CD14-positive monocyte (primary cell): ENCODE measurements around the gene INF2. TPM values are rescaled to one million over a fixed set of nuclear protein-coding genes. Genes with fewer than 3 reads are reported as not detected.

Experiments used
- DNase-seq, 3 donors: peaks; one replicate each; pipeline ENCODE4 v3.0.0-alpha.2; 2011 to 2022
- H2AFZ ChIP-seq: 2 replicates; pipeline ENCODE4 v1.6.0; 2012; ENCODE audit warnings: mild to moderate bottlenecking, low read depth, low read length, inconsistent platforms; ENCODE audit not compliant: insufficient read depth, poor library complexity, severe bottlenecking
- H3K27ac ChIP-seq, 2 donors: 1 replicate in 1 of 2; 2 replicates in 1 of 2; pipeline ENCODE4 v1.5.1; 2012 to 2013; ENCODE audit warnings: low read length in 2 of 2, control low read depth in 1 of 2, inconsistent platforms in 1 of 2, low read depth in 1 of 2, mild to moderate bottlenecking in 1 of 2
- H3K27me3 ChIP-seq, 2 donors: one replicate each; pipeline versions ENCODE4 v1.6.0 to v1.6.1; 2011 to 2013; ENCODE audit warnings: low read length in 2 of 2; ENCODE audit not compliant: control insufficient read depth in 2 of 2, insufficient read depth in 2 of 2
- H3K36me3 ChIP-seq, 2 donors: replicated peaks in 1 of 2; 1 replicate in 1 of 2; 2 replicates in 1 of 2; pipeline versions ENCODE4 v1.5.1 to v1.6.1; 2012 to 2013; ENCODE audit warnings: low read length in 2 of 2, control low read depth in 1 of 2, inconsistent platforms in 1 of 2, mild to moderate bottlenecking in 1 of 2; ENCODE audit not compliant: insufficient read depth in 2 of 2, control insufficient read depth in 1 of 2
- H3K4me1 ChIP-seq, 2 donors: 1 replicate in 1 of 2; 2 replicates in 1 of 2; pipeline versions ENCODE4 v1.5.1 to v1.6.1; 2012 to 2013; ENCODE audit warnings: low read length in 2 of 2, control low read depth in 1 of 2, inconsistent platforms in 1 of 2, mild to moderate bottlenecking in 1 of 2, moderate library complexity in 1 of 2; ENCODE audit not compliant: insufficient read depth in 2 of 2, control insufficient read depth in 1 of 2
- H3K4me2 ChIP-seq: replicated peaks from 2 replicates; pipeline ENCODE3; 2012; ENCODE audit warnings: low read length, moderate library complexity, mild to moderate bottlenecking; ENCODE audit not compliant: poor library complexity, severe bottlenecking; ENCODE audit errors: extremely low read depth
- H3K4me3 ChIP-seq, 3 experiments: fragments of 200-600 bp in 1 of 3; sonication (generic) in 1 of 3; replicated peaks in 1 of 3; 1 replicate in 2 of 3; 2 replicates in 1 of 3; pipeline ENCODE4 v1.5.1; 2011 to 2013; ENCODE audit warnings: low read length in 3 of 3, mild to moderate bottlenecking in 3 of 3, control low read depth in 2 of 3, low read depth in 2 of 3, inconsistent platforms in 1 of 3, moderate library complexity in 1 of 3
- H3K79me2 ChIP-seq: 2 replicates; pipeline ENCODE4 v1.6.0; 2012; ENCODE audit warnings: mild to moderate bottlenecking, control low read depth, inconsistent platforms, low read length, moderate library complexity; ENCODE audit not compliant: insufficient read depth
- H3K9ac ChIP-seq: 2 replicates; pipeline ENCODE4 v1.6.0; 2017; ENCODE audit warnings: low read length, mild to moderate bottlenecking; ENCODE audit not compliant: insufficient read depth, poor library complexity, severe bottlenecking
- H3K9me3 ChIP-seq, 2 donors: replicated peaks in 1 of 2; 1 replicate in 1 of 2; 2 replicates in 1 of 2; pipeline versions ENCODE4 v1.5.1 to v1.6.1; 2012 to 2013; ENCODE audit warnings: low read length in 2 of 2, control low read depth in 1 of 2; ENCODE audit not compliant: control insufficient read depth in 1 of 2, insufficient read depth in 1 of 2
- H4K20me1 ChIP-seq: 2 replicates; pipeline ENCODE4 v1.6.0; 2012; ENCODE audit warnings: mild to moderate bottlenecking, low read length, control low read depth, moderate library complexity; ENCODE audit not compliant: insufficient read depth
- H3K27ac Mint-ChIP-seq, 7 donors: one replicate each; pipeline ENCODE4 v1.8.0; 2020; ENCODE audit warnings: mild to moderate bottlenecking in 7 of 7, mixed read lengths in 7 of 7, moderate library complexity in 6 of 7, inconsistent platforms in 2 of 7
- H3K27me3 Mint-ChIP-seq, 3 donors: one replicate each; pipeline ENCODE4 v1.8.0; 2021 to 2022; ENCODE audit warnings: low read depth in 3 of 3, mild to moderate bottlenecking in 3 of 3, mixed read lengths in 3 of 3, moderate library complexity in 3 of 3, inconsistent platforms in 1 of 3
- H3K36me3 Mint-ChIP-seq, 2 donors: one replicate each; pipeline ENCODE4 v1.8.0; 2020; ENCODE audit warnings: mixed read lengths in 2 of 2, inconsistent platforms in 1 of 2, mild to moderate bottlenecking in 1 of 2
- H3K4me1 Mint-ChIP-seq: one replicate; pipeline ENCODE4 v1.8.0; 2020; ENCODE audit warnings: mild to moderate bottlenecking, mixed read lengths
- H3K4me3 Mint-ChIP-seq, 2 donors: one replicate each; pipeline ENCODE4 v1.8.0; 2020; ENCODE audit warnings: mild to moderate bottlenecking in 2 of 2, mixed read lengths in 2 of 2, moderate library complexity in 1 of 2
- H3K9me3 Mint-ChIP-seq, 7 donors: one replicate each; pipeline ENCODE4 v1.8.0; 2020 to 2022; ENCODE audit warnings: mixed read lengths in 7 of 7, mild to moderate bottlenecking in 6 of 7, moderate library complexity in 6 of 7, inconsistent platforms in 2 of 7
- WGBS: methylation state at CpG from one replicate; pipeline ENCODE4 v1.1.5; 2013; ENCODE audit warnings: missing lambda C conversion rate; ENCODE audit not compliant: insufficient coverage; 5-methylcytosine and 5-hydroxymethylcytosine counted together
- intact Hi-C, 2 donors: fragments of 100-400 bp; cut with micrococcal nuclease; formaldehyde crosslinking; loops; one replicate each; pipeline versions ENCODE4 v1.15.0 to v1.15.1; 2023
- polyA plus RNA-seq, 3 donors: library from polyadenylated mRNA; depleted of rRNA in 1 of 3; unstranded in 2 of 3; stranded (reverse) in 1 of 3; fragments of 300-500 nt in 2 of 3; fragments of >200 nt in 1 of 3; fragmentation: Illumina TruSeq in 2 of 3; gene quantifications; 1 replicate in 2 of 3; 2 replicates in 1 of 3; pipeline ENCODE4 v1.2.3, GENCODE V29; 2012 to 2021
- TF ChIP-seq, protein P1 (sequence below): fragments of 200-600 bp; IDR thresholded peaks from one replicate; pipeline ENCODE4 v1.8.0; 2022; ENCODE audit warnings: antibody characterized with exemption, mild to moderate bottlenecking

INF2 gene
- polyA plus RNA-seq, 3 donors = 2.9 to 23.3 (median 3.8) TPM

DNA sequence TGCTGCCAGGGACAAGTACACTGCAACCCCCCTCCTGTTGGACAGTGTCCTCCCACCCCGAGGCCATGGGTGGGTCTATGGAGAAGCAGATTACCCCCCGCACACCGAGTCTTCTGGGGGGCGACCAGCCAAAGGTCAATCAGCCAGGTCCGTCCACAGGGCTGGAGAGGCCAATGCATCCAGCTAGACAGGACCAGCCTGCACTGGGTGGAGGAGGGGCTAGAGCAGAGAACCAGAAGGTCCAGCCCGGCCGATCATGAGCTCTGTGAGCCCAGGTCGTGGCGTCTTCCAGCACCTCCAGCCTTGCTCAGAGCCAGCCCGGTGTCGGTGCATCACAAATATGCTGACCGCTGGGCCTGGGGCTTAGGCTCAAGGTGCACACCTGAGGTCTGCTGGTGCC is 26.5 kb downstream of the INF2 start:
- H3K4me2 ChIP-seq = no peak overlapping the region
- Mint-ChIP-seq H3K27ac (no peak overlapping the region), H3K36me3 (peaks cover 16 to 39% of the 10 kb centered on the region in 2 donors), H3K4me1 (no peaks in the 10 kb centered on the region), H3K4me3 (no peak overlapping the region), H3K9me3 (no peaks in the 10 kb centered on the region), H3K27me3 (peaks cover 0 to 1% (median 0%) of the 10 kb centered on the region in 3 donors)
- H3K27me3 ChIP-seq = no peaks in the 10 kb centered on the region
- H2AFZ ChIP-seq = no peak overlapping the region
- TF ChIP-seq, protein P1, sequence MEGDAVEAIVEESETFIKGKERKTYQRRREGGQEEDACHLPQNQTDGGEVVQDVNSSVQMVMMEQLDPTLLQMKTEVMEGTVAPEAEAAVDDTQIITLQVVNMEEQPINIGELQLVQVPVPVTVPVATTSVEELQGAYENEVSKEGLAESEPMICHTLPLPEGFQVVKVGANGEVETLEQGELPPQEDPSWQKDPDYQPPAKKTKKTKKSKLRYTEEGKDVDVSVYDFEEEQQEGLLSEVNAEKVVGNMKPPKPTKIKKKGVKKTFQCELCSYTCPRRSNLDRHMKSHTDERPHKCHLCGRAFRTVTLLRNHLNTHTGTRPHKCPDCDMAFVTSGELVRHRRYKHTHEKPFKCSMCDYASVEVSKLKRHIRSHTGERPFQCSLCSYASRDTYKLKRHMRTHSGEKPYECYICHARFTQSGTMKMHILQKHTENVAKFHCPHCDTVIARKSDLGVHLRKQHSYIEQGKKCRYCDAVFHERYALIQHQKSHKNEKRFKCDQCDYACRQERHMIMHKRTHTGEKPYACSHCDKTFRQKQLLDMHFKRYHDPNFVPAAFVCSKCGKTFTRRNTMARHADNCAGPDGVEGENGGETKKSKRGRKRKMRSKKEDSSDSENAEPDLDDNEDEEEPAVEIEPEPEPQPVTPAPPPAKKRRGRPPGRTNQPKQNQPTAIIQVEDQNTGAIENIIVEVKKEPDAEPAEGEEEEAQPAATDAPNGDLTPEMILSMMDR = no peak
- no peak for DNase-seq
- no peak overlapping the region for H3K27ac ChIP-seq
- H3K9ac ChIP-seq = no peak overlapping the region
- WGBS = 87% methylated on average over 9 of the region's 12 CpGs
- no peaks in the 10 kb centered on the region for H4K20me1 ChIP-seq
- intact Hi-C loops = no loop called here
- no peaks in the 10 kb centered on the region for H3K79me2 ChIP-seq
- peaks cover 10 to 37% of the 10 kb centered on the region in 2 donors for H3K36me3 ChIP-seq
- no peak overlapping the region for H3K4me3 ChIP-seq
- H3K9me3 ChIP-seq = no peaks in the 10 kb centered on the region
- peaks cover 0 to 12% of the 10 kb centered on the region in 2 donors for H3K4me1 ChIP-seq

GRCh38 chr14:104717137-104717536 is 27.7 kb downstream of the INF2 start:
- H4K20me1 ChIP-seq = no peaks in the 10 kb centered on the region
- H3K4me2 ChIP-seq = no peak overlapping the region
- peaks cover 7 to 24% of the 10 kb centered on the region in 2 donors for H3K36me3 ChIP-seq
- H2AFZ ChIP-seq = no peak overlapping the region
- no peaks in the 10 kb centered on the region for H3K9me3 ChIP-seq
- intact Hi-C loops = no loop called here
- H3K79me2 ChIP-seq = no peaks in the 10 kb centered on the region
- H3K36me3 Mint-ChIP-seq = peaks cover 16 to 39% of the 10 kb centered on the region in 2 donors
- TF ChIP-seq, protein P1 = no peak
- 99% methylated on average over 10 of the region's 22 CpGs for WGBS
- no peak overlapping the region for H3K9ac ChIP-seq
- H3K9me3 Mint-ChIP-seq = no peaks in the 10 kb centered on the region
- H3K27me3 Mint-ChIP-seq = no peaks in the 10 kb centered on the region
- no peak overlapping the region for H3K4me3 Mint-ChIP-seq
- peaks cover 0 to 12% of the 10 kb centered on the region in 2 donors for H3K4me1 ChIP-seq
- no peaks in the 10 kb centered on the region for H3K27me3 ChIP-seq
- no peaks in the 10 kb centered on the region for H3K4me1 Mint-ChIP-seq
- peak overlapping the region in 1 of 7 donors; percentile 40 for H3K27ac Mint-ChIP-seq
- DNase-seq = no peak
- no peak overlapping the region for H3K27ac ChIP-seq
- no peak overlapping the region for H3K4me3 ChIP-seq
